Measurements from ENCODE around the gene USP11.

Gene USP11

GRCh38 chrX:47221756-47222155 lies 11.1 kb upstream of the USP11 start:
- H3K36me3 ChIP-seq (ENCODE audit: insufficient read depth, low read length), result peaks cover 50% of the 10 kb centered on the region
- H3K4me2 ChIP-seq (ENCODE audit: low read length), result no peak overlapping the region
- TF ChIP-seq CTCF (IDR thresholded peaks at IDR 0.05; ENCODE audit: low read length) (no peak), EZH2 (IDR thresholded peaks at IDR 0.05; ENCODE audit: borderline replicate concordance, low read length) (no peak)
- no peaks in the 10 kb centered on the region for H3K9me2 ChIP-seq (ENCODE audit: low read depth, low read length)
- H3K4me1 ChIP-seq (ENCODE audit: insufficient read depth, low read length, severe bottlenecking), result peaks cover 23% of the 10 kb centered on the region
- no peak overlapping the region for H2AFZ ChIP-seq (ENCODE audit: low read length)
- H3K27ac ChIP-seq (ENCODE audit: low read depth, low read length, poor library complexity, severe bottlenecking), result no peak overlapping the region
- H3K4me3 ChIP-seq (ENCODE audit: low read depth, low read length, poor library complexity, severe bottlenecking), result no peak overlapping the region
- no peaks in the 10 kb centered on the region for H3K27me3 ChIP-seq (ENCODE audit: insufficient read depth, low read length)
- no peaks in the 10 kb centered on the region for H4K20me1 ChIP-seq (ENCODE audit: insufficient read depth, low read length)
- peaks cover 27% of the 10 kb centered on the region for H3K79me2 ChIP-seq (ENCODE audit: insufficient read depth, low read length)
- no peaks in the 10 kb centered on the region for H3F3A ChIP-seq (ENCODE audit: insufficient read depth, low read length)
- no peaks in the 10 kb centered on the region for H3K9me3 ChIP-seq (ENCODE audit: low read length)
- no peak overlapping the region for H3K9ac ChIP-seq (ENCODE audit: low read length)

GRCh38 chrX:47222751-47223350 lies 10.0 kb upstream of the USP11 start:
- Histone ChIP-seq H3K4me3 (ENCODE audit: low read depth, low read length, poor library complexity, severe bottlenecking) (no peak overlapping the region), H3K9me3 (ENCODE audit: low read length) (no peaks in the 10 kb centered on the region), H3K27ac (ENCODE audit: low read depth, low read length, poor library complexity, severe bottlenecking) (no peak overlapping the region), H3K4me2 (ENCODE audit: low read length) (no peak overlapping the region), H3F3A (ENCODE audit: insufficient read depth, low read length) (no peaks in the 10 kb centered on the region), H3K9ac (ENCODE audit: low read length) (no peak overlapping the region), H3K79me2 (ENCODE audit: insufficient read depth, low read length) (peaks cover 27% of the 10 kb centered on the region), H3K27me3 (ENCODE audit: insufficient read depth, low read length) (no peaks in the 10 kb centered on the region), H3K9me2 (ENCODE audit: low read depth, low read length) (no peaks in the 10 kb centered on the region), H3K36me3 (ENCODE audit: insufficient read depth, low read length) (peaks cover 60% of the 10 kb centered on the region), H2AFZ (ENCODE audit: low read length) (no peak overlapping the region), H4K20me1 (ENCODE audit: insufficient read depth, low read length) (no peaks in the 10 kb centered on the region), H3K4me1 (ENCODE audit: insufficient read depth, low read length, severe bottlenecking) (peaks cover 15% of the 10 kb centered on the region)
- no peak for TF ChIP-seq EZH2 (IDR thresholded peaks at IDR 0.05; ENCODE audit: borderline replicate concordance, low read length)
- no peak for TF ChIP-seq CTCF (IDR thresholded peaks at IDR 0.05; ENCODE audit: low read length)

- H3K27ac ChIP-seq (ENCODE audit: low read depth, low read length, poor library complexity, severe bottlenecking), result no peak overlapping the region
- no peak overlapping the region for H3K4me2 ChIP-seq (ENCODE audit: low read length)
- no peaks in the 10 kb centered on the region for H4K20me1 ChIP-seq (ENCODE audit: insufficient read depth, low read length)
- H2AFZ ChIP-seq (ENCODE audit: low read length), result no peak overlapping the region
- H3K79me2 ChIP-seq (ENCODE audit: insufficient read depth, low read length), result peaks cover 27% of the 10 kb centered on the region
- H3K9ac ChIP-seq (ENCODE audit: low read length), result no peak overlapping the region
- no peaks in the 10 kb centered on the region for H3F3A ChIP-seq (ENCODE audit: insufficient read depth, low read length)
- peaks cover 15% of the 10 kb centered on the region for H3K4me1 ChIP-seq (ENCODE audit: insufficient read depth, low read length, severe bottlenecking)
- H3K9me3 ChIP-seq (ENCODE audit: low read length), result no peaks in the 10 kb centered on the region
- no peaks in the 10 kb centered on the region for H3K9me2 ChIP-seq (ENCODE audit: low read depth, low read length)
- no peaks in the 10 kb centered on the region for H3K27me3 ChIP-seq (ENCODE audit: insufficient read depth, low read length)
- peaks cover 66% of the 10 kb centered on the region for H3K36me3 ChIP-seq (ENCODE audit: insufficient read depth, low read length)
- H3K4me3 ChIP-seq (ENCODE audit: low read depth, low read length, poor library complexity, severe bottlenecking), result no peak overlapping the region
- TF ChIP-seq EZH2 (IDR thresholded peaks at IDR 0.05; ENCODE audit: borderline replicate concordance, low read length) (no peak), CTCF (IDR thresholded peaks at IDR 0.05; ENCODE audit: low read length) (no peak)
Observed at GRCh38 chrX:47223476-47224250, 9.1 kb upstream of the USP11 start.
